Measurements from ENCODE around the gene CDH6.

DNA sequence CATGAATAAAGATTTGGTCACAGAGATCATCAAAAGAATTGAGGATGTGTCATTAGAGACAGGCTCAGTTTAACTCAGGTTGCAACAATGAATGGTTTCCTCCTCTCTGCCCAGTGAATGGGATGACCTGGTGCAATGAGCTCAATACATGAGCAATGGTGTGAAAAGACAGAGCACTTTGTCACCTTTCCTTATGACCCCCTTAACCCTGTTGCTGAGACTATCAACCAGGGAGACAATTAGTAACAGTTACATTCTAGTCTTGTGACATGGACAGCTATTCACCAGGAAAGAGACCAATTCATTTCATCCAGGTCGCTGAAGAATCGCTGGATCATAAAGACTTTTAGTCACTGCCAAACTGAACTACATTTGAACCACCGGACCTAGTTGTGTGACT is 19.9 kb upstream of the CDH6 start:
- TF ChIP-seq CTCF (conservative IDR thresholded peaks at IDR 0.05; ENCODE audit: low read depth in 2 of 2) (no peak), CREB1 (CRISPR knock-in tag; IDR thresholded peaks at IDR 0.05; ENCODE audit: low read depth) (no peak), EZH2phosphoT487 (IDR thresholded peaks at IDR 0.05; ENCODE audit: unreplicated experiment) (no peak), ZNF331 (CRISPR knock-in tag; IDR thresholded peaks at IDR 0.05; ENCODE audit: low read depth) (no peak), POLR2AphosphoS5 (IDR thresholded peaks at IDR 0.05; ENCODE audit: low read depth) (no peak), JUNB (IDR thresholded peaks at IDR 0.05; ENCODE audit: unreplicated experiment) (no peak), EZH2 (IDR thresholded peaks at IDR 0.05; ENCODE audit: low read depth, unreplicated experiment) (no peak), REST (IDR thresholded peaks at IDR 0.05; ENCODE audit: unreplicated experiment) (no peak), ZNF114 (CRISPR knock-in tag; IDR thresholded peaks at IDR 0.05) (no peak), ZNF462 (CRISPR knock-in tag; IDR thresholded peaks at IDR 0.05) (no peak), NANOG (IDR thresholded peaks at IDR 0.05; ENCODE audit: borderline replicate concordance) (no peak), STAT1 (IDR thresholded peaks at IDR 0.05; ENCODE audit: unreplicated experiment) (no peak)
- TF ChIP-seq, protein P1, sequence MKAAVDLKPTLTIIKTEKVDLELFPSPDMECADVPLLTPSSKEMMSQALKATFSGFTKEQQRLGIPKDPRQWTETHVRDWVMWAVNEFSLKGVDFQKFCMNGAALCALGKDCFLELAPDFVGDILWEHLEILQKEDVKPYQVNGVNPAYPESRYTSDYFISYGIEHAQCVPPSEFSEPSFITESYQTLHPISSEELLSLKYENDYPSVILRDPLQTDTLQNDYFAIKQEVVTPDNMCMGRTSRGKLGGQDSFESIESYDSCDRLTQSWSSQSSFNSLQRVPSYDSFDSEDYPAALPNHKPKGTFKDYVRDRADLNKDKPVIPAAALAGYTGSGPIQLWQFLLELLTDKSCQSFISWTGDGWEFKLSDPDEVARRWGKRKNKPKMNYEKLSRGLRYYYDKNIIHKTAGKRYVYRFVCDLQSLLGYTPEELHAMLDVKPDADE (IDR thresholded peaks at IDR 0.05): no peak
